Measurements from ENCODE around the gene ITPR3. TPM values are rescaled to one million over a fixed set of nuclear protein-coding genes. Genes with fewer than 3 reads are reported as not detected.

Gene ITPR3
- polyA plus RNA-seq, 3 donors = 9.3 to 13.8 (median 13.5) TPM

DNA sequence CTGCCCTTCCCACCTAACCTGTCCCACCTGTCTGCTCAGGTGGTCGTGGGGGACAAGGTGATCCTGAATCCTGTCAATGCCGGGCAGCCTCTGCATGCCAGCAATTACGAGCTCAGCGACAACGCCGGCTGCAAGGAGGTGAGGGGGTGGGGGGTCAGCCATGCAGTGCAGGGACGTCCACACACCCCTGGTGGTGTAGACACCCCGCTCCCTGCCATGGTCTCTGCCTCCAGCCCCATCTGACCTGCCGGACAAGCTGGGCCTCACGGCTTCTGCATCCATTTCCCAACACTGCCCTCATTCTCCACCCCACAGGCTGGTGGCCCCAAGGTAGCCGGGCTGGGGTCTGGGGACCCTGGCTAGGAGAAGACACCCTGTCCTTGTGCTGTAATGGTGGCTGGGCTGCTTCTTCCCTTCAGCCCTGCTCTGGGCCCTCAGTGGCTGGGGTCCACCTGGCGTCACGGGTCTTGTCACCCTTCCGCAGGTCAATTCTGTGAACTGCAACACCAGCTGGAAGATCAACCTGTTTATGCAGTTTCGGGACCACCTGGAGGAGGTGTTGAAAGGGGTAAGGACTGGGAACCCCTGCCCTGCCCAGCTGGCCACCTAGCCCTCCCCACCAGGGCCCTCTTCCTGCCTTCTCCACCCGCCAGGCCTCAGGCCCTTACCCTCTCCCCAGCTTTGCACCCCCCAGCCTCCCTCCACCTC is 38.0 kb downstream of the ITPR3 start:
- no peak overlapping the region for H3K27ac ChIP-seq (ENCODE audit: low read depth, low read length)
- 87 to 92% (median 91%) methylated on average over 15 to 16 of the region's 16 CpGs for WGBS, 3 donors

GRCh38 chr6:33659986-33660385 is 38.9 kb downstream of the ITPR3 start:
- 80 to 83% (median 81%) methylated on average over 6 of the region's 6 CpGs for WGBS, 3 donors
- H3K27ac ChIP-seq (ENCODE audit: low read depth, low read length) = no peak overlapping the region

GRCh38 chr6:33661106-33661838 is 40.1 kb downstream of the ITPR3 start:
- 85 to 91% (median 89%) methylated on average over 10 of the region's 10 CpGs for WGBS, 3 donors
- H3K27ac ChIP-seq (ENCODE audit: low read depth, low read length) = no peak overlapping the region

DNA sequence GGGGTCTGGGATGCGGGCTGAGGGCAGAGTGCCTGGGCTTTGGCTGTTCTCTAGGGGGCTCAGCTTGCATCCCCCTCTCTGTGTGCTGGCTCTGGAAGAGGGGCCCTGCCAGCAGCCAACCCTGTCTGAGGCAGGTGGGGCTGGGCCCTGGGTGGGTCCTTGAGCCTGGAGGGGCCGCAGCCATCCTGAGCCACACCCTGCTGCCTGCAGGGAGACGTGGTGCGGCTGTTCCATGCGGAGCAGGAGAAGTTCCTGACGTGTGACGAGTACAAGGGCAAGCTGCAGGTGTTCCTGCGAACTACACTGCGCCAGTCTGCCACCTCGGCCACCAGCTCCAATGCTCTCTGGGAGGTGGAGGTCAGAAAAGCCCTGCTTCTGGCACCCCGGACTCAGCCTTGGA is 41.2 kb downstream of the ITPR3 start:
- H3K27ac ChIP-seq (ENCODE audit: low read depth, low read length) = no peak overlapping the region
- 89 to 94% (median 93%) methylated on average over 11 of the region's 11 CpGs for WGBS, 3 donors

- H3K27ac ChIP-seq (ENCODE audit: low read depth, low read length) = no peak overlapping the region
- 77 to 87% (median 83%) methylated on average over 5 of the region's 5 CpGs for WGBS, 3 donors
These were observed 41.9 kb downstream of the ITPR3 start for GRCh38 chr6:33663028-33663427.

DNA sequence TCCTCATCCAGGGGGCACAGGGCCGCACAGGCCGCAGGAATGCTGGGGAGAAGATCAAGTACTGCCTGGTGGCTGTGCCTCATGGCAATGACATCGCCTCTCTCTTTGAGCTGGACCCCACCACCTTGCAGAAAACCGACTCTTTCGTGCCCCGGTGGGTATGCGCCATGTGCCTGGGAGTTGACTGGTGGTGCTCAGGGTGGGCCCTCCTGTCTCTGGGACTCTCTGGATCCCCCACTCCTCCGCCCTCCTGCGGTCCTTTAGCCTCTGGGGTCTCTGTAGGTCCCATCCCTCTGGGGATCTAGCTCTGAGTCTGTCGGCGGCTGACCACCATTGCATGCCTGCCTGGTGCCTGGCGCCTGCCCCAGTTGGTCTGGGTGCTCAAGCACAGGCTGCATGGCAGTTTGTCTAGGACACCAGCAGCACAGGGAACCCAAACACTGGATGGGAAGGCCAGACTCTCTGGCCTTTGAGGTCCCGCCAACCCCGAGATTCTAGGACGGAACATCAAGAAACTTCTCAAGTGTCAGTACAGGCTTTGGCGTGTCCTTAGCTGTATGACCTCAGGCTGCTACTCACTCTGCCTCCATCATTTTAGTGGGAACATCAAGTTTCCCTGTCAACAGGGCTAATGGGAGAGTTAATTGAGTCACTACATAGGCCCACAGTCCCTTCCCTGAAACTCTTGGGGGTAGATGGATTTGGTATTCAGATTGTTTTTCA is 42.8 kb downstream of the ITPR3 start:
- WGBS, 3 donors = 92 to 96% (median 96%) methylated on average over 13 to 16 of the region's 16 CpGs

GRCh38 chr6:33664506-33665057 is 43.5 kb downstream of the ITPR3 start:
- no peak overlapping the region for H3K27ac ChIP-seq (ENCODE audit: low read depth, low read length)
- 91 to 92% (median 92%) methylated on average over 17 of the region's 17 CpGs for WGBS, 3 donors

More for the DNA sequence above, 42.8 kb downstream of the ITPR3 start:
- no peak overlapping the region for H3K27ac ChIP-seq (ENCODE audit: low read depth, low read length)

GRCh38 chr6:33665957-33666356 is 44.8 kb downstream of the ITPR3 start:
- WGBS, 3 donors = 81 to 91% (median 90%) methylated on average over 13 of the region's 13 CpGs
- H3K27ac ChIP-seq (ENCODE audit: low read depth, low read length) = no peak overlapping the region

DNA sequence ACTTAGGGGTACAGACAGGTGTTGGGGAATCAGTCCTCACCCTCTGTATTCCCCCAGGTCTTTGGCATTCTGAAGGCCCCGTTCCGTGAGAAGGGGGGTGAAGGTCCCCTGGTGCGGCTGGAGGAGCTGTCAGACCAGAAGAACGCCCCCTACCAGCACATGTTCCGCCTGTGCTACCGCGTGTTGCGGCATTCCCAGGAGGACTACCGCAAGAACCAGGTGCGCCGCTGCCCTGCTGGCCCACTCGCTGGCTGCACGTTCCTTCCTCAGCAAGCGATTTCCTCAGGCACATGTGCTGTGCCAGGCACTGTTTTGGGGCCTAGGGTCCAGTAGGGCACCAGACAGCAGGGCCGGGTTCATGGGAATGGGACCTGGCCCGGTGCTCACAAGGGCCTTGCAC is 46.0 kb downstream of the ITPR3 start:
- WGBS, 3 donors = 94 to 95% (median 95%) methylated on average over 15 to 16 of the region's 16 CpGs
- H3K27ac ChIP-seq (ENCODE audit: low read depth, low read length) = no peak overlapping the region

DNA sequence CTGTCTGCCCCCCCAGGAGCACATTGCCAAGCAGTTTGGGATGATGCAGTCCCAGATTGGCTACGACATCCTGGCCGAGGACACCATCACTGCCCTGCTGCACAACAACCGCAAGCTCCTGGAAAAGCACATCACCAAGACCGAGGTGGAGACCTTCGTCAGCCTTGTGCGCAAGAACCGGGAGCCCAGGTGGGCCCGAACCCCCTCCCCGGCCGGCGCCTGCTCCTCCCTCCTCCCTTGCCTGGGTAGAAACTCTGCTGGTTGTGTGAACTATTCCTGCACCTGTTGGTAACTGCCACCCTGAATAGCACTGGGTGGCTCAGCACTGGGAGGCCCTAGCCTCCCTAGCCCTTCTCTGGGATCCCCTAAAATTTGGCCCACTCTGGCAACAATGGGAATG is 46.7 kb downstream of the ITPR3 start:
- no peak overlapping the region for H3K27ac ChIP-seq (ENCODE audit: low read depth, low read length)
- 95 to 97% (median 95%) methylated on average over 11 of the region's 11 CpGs for WGBS, 3 donors

DNA sequence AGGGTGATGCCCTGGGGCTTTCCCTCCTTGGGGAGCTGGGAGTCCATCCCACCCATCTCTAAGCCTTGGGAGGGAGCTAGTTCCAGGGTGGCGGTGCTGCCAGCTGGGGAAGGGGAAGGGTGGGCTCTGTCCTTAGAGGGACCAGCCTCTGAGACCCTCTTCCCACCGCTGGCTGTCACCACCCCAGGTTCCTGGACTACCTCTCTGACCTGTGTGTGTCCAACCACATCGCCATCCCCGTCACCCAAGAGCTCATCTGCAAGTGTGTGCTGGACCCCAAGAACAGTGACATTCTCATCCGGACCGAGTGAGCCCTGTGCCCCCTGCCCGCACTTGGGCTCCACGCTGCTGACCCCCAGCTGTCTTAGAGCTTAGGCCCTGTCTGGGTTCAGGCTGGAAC is 47.2 kb downstream of the ITPR3 start:
- no peak overlapping the region for H3K27ac ChIP-seq (ENCODE audit: low read depth, low read length)
- 96 to 97% (median 96%) methylated on average over 8 of the region's 8 CpGs for WGBS, 3 donors

GRCh38 chr6:33668914-33669313 is 47.8 kb downstream of the ITPR3 start:
- H3K27ac ChIP-seq (ENCODE audit: low read depth, low read length) = no peak overlapping the region
- 71 to 78% (median 75%) methylated on average over 17 of the region's 17 CpGs for WGBS, 3 donors

GRCh38 chr6:33670086-33670660 is 49.1 kb downstream of the ITPR3 start:
- H3K27ac ChIP-seq (ENCODE audit: low read depth, low read length) = no peak overlapping the region
- WGBS, 3 donors = 92 to 95% (median 95%) methylated on average over 21 of the region's 21 CpGs

GRCh38 chr6:33670971-33671743 is 50.0 kb downstream of the ITPR3 start:
- WGBS, 3 donors = 67 to 81% (median 79%) methylated on average over 25 to 30 of the region's 30 CpGs
- H3K27ac ChIP-seq (ENCODE audit: low read depth, low read length) = no peak overlapping the region

DNA sequence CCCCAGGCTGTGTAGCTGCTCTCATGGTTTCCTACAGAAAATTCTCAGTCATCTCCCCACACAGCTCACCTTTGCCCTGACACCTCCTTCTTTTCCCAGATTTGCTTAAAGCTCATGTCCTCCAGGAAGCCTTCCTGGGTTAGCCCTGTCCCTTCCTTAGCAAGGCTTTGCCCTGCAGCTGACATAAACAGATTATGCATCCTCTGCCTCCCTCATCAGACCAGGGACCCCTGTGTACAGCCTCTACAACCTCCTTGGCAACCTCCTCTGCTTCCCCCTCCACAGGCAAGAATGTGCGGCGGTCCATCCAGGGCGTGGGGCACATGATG is 50.6 kb downstream of the ITPR3 start:
- WGBS, 3 donors = 90 to 98% (median 98%) methylated on average over 3 of the region's 3 CpGs

GRCh38 chr6:33672808-33673207 is 51.7 kb downstream of the ITPR3 start:
- 36 to 63% (median 45%) methylated on average over 5 of the region's 5 CpGs for WGBS, 3 donors
- no peak overlapping the region for H3K27ac ChIP-seq (ENCODE audit: low read depth, low read length)

More for the DNA sequence above, 50.6 kb downstream of the ITPR3 start:
- H3K27ac ChIP-seq (ENCODE audit: low read depth, low read length) = no peak overlapping the region

GRCh38 chr6:33673851-33674250 is 52.7 kb downstream of the ITPR3 start:
- no peak overlapping the region for H3K27ac ChIP-seq (ENCODE audit: low read depth, low read length)
- WGBS, 3 donors = 76 to 86% (median 83%) methylated on average over 7 of the region's 7 CpGs

GRCh38 chr6:33675968-33676367 is 54.8 kb downstream of the ITPR3 start:
- 94 to 97% (median 95%) methylated on average over 7 of the region's 7 CpGs for WGBS, 3 donors
- H3K27ac ChIP-seq (ENCODE audit: low read depth, low read length) = no peak overlapping the region
